Kidney tubule cell (primary cell): Measurements from ENCODE around the gene RANGRF.
"Not testable (repeated sequence)": the region's sequence is repeated elsewhere in the genome, so short reads cannot be mapped to it uniquely, and the experiment has no call there.

Source experiments
- DNase-seq: peaks from one replicate; pipeline ENCODE4 v3.0.0-alpha.2; 2018; ENCODE audit warnings: low spot score

RANGRF gene, protein sequence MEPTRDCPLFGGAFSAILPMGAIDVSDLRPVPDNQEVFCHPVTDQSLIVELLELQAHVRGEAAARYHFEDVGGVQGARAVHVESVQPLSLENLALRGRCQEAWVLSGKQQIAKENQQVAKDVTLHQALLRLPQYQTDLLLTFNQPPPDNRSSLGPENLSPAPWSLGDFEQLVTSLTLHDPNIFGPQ

DNA sequence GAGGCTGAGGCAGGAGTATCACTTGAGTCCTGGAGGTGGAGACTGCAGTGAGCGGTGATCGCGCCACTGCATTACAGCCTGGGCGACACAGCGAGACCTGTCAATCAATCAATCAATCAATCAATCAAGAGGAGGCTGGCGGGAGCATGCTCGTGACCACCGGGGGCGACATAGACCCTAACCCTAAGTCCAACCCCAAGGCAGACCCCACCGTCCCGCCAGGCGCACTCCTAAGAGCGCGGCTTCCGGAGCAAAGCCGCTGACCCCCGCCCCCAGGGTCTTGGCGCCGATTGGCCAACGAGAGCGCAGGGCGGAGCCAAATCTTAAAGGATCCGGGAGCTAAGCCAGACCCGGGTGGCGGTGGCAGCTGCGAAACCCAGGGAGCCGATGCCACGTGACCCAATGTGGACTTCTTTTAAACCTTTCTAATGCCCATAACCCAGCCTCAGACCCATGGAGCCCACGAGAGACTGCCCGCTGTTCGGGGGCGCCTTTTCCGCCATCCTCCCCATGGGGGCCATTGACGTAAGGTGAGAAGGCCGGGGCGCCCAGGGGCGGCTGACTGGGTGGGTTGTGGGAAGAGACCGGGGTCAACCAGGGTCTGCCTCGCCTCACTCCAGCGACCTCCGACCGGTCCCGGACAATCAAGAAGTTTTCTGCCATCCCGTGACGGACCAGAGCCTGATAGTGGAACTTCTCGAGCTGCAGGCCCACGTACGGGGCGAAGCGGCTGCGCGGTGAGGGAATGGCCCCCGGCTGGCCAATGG, at the start of gene RANGRF:
TSS of gene RANGRF (plus strand) at position 335 of the 767 bp plus-strand sequence. CDS start at position 454, 119 bp downstream.
- peak; percentile 80 for DNase-seq

DNA sequence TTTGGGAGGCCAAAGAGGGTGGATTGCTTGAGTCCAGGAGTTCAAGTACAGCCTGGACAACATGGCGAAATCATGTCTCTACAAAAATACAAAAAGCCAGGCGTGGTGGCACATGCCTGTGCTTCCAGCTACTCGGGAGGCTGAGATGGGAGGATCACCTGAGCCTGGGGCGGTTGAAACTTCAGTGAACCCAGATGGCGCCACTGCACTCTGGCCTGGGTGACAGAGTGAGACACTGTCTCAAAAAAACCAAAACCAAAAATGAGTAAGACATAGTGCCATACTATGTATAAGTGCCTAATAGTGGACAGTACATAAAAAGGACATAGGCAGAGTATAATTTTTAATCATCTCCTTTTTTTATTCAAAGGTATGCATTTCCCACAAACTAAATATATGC, 44.6 kb upstream of the RANGRF start:
- DNase-seq, result no peak

DNA sequence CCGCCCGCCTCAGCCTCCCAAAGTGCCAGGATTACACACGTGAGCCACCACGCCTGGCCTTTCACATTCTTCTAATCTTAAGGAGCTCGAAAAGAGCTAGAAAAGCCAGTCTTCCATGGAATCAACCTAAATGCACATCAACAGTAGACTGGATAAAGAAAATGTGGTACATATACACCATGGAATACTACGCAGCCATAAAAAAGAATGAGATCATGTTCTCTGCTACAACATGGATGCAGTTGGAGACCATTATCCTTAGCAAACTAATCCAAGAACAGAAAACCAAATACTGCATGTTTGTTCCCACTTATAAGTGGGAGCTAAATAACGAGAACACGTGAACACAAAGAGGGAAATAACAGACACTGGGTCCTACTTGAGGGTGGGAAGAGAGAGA, 43.7 kb upstream of the RANGRF start:
- no peak for DNase-seq

DNA sequence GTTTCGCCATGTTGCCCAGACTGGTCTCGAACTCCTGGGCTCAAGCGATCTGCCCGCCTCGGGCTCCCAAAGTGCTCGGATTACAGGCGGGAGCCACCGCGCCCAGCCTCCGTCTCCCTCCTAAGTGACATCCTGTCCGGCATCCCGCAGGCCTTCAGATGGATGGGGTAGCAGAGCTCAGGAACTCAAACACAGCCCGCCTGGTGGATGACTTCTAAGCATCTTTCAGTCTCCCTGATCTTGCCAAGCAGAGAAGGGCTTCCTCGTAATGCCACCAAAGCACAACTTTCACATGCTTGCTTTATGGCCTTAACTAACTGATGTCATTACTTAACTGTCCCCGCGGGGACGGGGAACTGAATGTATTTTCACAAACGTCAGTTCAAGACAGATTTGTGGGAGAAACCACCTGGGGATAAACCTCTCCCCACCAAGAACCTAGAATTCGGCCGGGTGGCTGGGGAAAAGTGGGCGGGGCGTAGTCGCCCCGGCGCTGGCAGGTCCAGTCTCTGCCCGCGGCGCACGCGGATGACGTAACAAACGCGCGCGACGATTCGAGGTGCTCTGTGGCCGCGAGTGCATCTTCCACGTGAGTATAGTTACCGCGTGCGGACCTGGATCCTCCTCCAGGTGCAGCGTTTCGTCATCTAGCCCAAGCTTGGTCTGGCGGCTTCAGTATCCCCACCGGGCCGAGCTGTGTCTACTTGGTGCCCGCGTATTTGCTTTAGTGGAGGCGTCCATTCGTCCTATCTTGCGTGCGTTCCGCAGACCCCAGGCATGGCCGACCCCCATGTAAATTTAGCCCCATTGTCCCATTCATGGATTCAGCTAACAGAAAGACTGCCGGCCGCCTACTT, 39.5 kb upstream of the RANGRF start, which contains the start of gene PFAS:
TSS of gene PFAS (plus strand) at position 539 of the 857 bp plus-strand sequence. CDS start 4,649 bp downstream, outside the sequence.
- DNase-seq, result peak; percentile 93

DNA sequence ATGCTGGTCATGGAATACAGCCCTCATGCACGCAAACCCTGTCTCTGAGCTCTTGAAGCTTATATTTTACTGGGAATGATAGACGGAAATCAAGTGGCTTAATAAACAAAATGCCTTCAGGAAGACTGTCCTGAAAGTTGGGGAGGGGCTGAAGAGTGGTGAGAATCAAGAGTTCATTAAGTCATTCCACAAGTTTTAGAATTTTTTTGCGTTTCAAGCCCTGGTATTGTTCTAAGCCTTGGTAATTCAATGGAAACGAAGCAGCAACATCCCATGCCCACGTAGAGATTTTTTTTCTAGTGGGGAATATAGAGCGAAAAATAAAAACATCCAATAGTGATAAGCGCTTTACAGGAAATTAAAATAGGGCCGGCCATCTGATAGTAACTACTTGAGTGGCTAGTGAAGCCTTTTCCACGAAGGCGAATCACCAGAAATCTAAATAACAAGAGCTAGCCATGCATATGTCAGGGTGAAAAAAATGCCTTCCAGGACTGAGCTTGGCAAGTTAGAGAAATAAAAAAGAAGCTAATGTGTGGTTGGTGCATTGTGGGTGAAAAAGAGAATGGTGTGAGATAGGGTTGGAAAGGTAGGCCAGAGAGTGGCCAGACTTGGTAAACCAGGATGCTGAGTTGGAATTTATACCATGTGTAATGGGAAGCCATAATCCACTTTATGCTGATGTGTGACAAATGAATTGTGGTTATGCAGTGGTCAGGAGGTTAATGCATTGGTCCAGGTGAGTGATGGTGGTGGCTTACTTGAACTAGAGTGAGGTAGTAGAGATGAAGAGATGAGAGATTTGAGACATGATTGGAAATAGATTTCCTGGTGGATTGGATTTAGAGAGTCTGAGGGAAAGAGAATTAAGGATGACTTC, 38.6 kb upstream of the RANGRF start:
- peak; percentile 36 for DNase-seq

DNA sequence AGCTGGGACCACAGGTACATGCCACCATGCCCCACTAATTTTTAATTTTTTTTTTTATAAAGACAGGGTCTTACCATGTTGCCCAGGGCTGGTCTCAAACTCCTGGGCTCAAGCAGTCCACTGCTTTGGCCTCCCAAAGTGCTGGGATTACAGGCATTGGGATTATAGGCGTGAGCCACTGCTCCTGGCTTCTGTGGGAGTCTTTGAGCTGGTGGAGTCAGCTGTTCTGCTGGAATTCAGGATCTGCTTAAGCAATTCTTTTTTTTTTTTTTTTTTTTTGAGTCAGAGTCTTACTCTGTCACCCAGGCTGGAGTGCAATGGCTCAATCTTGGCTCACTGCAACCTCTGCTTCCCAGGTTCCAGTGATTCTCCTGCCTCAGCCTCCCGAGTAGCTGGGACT, 37.1 kb upstream of the RANGRF start:
- not testable (repeated sequence) for DNase-seq

DNA sequence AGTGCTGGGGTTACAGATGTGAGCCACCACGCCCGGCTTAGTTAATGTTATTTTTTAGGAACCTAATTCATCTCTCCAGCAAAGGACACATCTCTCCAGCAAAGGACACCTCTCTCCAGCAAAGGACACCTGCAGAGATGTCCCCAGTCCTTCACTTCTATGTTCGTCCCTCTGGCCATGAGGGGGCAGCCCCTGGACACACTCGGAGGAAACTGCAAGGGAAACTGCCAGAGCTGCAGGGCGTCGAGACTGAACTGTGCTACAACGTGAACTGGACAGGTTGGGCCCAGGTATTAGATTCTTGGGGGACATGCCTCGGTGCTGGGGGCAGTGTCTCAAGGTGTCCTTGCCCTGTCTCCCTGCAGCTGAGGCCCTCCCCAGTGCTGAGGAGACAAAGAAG, 34.7 kb upstream of the RANGRF start:
- DNase-seq, result peak; percentile 37

DNA sequence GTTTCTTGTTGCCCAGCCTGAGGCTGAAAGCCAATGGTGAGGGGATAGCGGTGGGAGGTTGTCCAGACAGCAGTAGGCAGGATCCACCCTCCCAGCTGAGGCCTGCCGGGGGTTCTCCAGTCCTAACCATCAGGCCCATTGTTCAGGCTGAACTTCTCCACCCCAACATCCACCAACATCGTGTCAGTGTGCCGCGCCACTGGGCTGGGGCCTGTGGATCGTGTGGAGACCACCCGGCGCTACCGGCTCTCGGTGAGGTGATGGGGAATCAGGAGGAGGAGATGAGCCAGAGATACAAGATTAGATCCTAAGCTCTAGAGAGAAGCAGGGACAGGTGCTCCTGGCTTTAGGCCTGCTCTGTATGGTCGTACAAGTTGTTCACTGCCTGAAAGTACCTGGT, 33.6 kb upstream of the RANGRF start:
- DNase-seq, result no peak

DNA sequence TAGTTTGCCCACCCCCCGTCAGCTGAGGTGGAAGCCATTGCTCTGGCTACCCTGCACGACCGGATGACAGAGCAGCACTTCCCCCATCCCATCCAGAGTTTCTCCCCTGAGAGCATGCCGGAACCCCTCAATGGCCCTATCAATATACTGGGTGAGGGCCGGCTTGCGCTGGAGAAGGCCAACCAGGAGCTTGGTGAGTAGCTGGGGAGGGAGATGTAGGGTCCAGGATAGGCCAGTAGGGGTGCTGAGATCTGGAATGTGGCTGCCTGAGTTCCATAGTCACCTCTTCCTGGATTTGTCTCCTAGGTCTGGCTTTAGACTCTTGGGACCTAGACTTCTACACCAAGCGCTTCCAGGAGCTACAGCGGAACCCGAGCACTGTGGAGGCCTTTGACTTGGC, 33.0 kb upstream of the RANGRF start:
- DNase-seq, result no peak

DNA sequence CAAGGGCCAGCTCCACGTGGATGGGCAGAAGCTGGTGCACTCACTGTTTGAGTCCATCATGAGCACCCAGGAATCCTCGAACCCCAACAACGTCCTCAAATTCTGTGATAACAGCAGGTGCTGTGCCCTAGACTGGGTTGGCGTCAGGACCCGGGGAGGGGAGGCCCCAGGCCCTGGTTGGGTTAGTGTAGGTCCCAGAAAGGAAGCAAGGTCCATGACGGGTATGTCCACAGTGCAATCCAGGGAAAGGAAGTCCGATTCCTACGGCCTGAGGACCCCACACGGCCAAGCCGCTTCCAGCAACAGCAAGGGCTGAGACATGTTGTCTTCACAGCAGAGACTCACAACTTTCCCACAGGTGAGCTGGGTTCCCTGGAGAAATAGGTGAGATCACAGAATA, 32.2 kb upstream of the RANGRF start:
- no peak for DNase-seq

DNA sequence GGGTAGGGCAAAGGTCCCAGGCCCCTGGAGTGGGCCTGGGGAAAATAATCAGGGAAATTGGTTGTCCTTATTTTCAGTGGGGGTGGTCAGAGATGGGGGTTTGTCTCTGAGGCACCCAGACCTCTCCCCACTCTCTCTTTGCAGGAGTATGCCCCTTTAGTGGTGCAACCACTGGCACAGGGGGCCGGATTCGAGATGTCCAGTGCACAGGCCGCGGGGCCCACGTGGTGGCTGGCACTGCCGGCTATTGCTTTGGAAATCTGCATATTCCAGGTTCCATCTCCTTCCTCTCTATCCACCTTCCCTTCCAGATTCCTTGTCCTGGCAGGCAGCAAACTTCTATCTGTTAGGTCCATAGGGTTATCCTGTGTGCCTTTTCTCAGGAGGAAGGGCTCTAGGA, 31.8 kb upstream of the RANGRF start:
- DNase-seq, result no peak

DNA sequence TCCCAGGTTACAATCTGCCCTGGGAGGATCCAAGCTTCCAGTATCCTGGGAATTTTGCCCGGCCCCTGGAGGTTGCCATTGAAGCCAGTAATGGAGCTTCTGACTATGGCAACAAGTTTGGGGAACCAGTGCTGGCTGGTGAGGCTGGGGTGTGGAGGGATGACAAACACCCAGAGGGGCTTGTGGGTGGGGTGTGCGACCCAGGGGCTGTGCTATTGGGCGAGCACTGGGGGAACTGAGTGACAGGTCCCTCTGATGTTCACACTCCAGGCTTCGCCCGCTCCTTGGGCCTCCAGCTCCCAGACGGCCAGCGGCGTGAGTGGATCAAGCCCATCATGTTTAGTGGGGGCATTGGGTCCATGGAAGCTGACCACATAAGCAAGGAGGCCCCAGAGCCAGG, 30.7 kb upstream of the RANGRF start:
- DNase-seq, result no peak

DNA sequence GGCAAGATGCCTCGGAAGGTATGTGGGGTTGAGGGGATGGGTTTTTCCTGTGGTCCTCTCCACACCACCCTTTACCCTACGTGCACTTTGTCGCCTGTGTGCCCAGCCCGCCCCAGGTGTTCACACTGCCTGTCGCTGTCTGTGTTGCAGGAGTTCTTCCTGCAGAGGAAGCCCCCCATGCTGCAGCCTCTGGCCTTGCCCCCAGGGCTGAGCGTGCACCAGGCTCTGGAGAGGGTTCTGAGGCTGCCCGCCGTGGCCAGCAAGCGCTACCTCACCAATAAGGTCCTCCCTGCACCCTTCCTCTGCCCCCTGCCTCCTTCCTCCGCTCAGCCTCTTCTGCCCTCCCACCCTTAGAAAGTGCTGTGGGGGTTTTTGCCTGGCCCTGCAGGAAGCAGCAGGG, 24.1 kb upstream of the RANGRF start:
- no peak for DNase-seq

DNA sequence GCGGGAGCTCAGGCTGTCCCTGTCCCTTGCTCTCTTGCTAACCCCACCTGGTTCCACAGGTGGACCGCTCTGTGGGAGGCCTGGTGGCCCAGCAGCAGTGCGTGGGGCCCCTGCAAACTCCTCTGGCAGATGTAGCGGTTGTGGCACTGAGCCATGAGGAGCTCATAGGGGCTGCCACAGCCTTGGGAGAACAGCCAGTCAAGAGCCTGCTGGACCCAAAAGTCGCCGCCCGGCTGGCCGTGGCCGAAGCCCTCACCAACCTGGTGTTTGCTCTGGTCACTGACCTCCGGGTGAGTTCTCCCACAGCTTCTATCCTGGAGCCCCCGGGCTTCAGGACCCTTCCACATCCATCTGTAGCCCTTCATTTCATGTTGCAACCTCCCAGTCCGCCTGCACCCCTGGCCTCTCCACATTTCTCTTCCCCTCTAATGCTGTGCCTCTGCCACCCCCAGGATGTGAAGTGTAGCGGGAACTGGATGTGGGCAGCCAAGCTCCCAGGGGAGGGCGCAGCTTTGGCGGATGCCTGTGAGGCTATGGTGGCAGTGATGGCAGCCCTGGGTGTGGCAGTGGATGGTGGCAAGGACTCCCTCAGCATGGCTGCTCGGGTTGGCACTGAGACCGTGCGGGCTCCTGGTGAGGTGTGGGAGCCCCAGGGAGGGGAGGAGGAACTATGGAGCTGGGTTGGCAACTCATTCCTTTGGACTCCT, 23.5 kb upstream of the RANGRF start:
- DNase-seq, result no peak

DNA sequence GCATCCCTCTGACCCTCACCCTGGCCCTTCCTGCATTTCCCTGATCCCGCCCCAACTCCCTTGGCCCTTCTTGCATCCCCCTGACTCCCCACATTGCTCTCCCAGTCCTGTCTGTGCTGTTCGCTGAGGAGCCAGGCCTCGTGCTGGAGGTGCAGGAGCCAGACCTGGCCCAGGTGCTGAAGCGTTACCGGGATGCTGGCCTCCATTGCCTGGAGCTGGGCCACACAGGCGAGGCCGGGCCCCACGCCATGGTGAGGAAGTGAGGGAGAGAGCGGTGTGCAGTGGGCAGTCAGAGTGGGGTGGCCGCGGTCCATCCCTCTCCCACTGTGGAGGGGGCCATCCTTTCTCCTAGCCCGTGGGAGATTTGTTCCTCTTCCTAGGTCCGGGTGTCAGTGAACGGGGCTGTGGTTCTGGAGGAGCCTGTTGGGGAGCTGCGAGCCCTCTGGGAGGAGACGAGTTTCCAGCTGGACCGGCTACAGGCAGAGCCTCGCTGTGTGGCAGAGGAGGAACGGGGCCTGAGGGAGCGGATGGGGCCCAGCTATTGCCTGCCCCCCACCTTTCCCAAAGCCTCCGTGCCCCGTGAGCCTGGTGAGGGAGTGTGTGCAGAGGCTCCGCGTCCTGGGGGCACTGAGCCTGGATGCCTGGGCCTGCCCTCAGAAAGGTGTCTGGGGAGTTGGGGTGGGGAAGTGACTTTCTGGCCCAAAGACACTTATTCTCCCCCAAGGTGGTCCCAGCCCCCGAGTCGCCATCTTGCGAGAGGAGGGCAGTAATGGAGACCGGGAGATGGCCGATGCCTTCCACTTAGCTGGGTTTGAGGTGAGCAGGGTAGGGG, 21.6 kb upstream of the RANGRF start:
- DNase-seq, result no peak

DNA sequence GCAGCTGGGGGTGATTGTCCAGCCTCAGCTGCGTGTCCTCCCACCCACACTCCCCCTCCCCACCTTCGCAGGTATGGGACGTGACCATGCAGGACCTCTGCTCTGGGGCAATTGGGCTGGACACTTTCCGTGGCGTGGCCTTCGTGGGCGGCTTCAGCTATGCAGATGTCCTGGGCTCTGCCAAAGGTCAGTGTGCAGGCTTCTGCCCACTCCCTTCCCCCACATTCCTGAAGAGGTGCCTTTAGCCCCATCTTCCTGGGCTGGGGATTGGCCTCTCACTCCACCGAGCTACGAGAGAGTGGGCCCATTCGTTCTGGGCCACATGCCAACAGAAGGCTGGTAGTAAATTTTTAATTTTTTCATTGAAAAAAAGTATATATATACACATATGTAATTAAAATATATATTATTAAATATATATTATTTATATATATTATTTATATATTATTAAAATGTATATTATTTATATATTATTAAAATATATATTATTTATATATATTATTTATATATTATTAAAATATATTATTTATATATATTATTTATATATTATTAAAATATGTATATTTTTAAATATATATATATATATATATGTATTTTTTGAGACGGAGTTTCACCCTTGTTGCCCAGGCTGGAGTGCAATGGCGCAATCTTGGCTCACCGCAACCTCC, 20.9 kb upstream of the RANGRF start:
- no peak for DNase-seq

DNA sequence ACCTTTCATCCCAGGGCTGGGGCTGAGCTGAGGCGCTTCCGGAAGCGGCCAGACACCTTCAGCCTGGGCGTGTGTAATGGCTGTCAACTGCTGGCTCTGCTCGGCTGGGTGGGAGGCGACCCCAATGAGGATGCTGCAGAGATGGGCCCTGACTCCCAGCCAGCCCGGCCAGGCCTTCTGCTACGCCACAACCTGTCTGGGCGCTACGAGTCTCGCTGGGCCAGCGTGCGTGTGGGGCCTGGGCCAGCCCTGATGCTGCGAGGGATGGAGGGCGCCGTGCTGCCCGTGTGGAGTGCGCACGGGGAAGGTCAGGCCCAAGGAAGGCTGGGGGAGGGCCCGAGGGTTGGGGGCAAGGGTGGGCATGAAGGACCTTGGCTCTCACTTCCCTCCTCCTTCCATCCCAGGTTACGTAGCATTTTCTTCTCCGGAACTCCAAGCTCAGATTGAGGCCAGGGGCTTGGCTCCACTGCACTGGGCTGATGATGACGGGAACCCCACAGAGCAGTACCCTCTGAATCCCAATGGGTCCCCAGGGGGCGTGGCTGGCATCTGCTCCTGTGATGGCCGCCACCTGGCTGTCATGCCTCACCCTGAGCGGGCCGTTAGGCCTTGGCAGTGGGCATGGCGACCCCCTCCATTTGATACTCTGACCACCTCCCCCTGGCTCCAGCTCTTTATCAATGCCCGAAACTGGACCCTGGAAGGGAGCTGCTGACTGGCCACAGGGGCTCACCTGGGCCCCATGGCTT, 19.7 kb upstream of the RANGRF start:
- no peak for DNase-seq

DNA sequence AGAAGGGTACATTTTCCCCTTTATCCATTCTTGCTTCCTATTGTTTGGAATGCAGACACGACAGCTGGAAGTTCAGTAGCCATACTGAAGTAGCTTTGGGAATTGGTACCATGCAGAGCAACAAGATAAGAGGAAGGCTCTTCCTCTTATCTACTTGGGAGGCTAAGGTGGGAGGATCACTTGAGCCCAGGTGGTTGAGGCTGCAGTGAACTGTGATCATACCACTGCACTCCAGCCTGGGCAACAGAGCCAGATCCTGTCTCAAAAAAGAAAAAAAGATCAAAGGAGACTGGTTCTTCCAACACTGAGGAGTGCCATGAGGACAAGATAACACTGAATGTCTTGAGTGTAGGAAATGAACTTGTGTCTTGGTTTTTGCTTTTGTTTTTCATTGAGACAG, 16.0 kb upstream of the RANGRF start:
- DNase-seq, result no peak

DNA sequence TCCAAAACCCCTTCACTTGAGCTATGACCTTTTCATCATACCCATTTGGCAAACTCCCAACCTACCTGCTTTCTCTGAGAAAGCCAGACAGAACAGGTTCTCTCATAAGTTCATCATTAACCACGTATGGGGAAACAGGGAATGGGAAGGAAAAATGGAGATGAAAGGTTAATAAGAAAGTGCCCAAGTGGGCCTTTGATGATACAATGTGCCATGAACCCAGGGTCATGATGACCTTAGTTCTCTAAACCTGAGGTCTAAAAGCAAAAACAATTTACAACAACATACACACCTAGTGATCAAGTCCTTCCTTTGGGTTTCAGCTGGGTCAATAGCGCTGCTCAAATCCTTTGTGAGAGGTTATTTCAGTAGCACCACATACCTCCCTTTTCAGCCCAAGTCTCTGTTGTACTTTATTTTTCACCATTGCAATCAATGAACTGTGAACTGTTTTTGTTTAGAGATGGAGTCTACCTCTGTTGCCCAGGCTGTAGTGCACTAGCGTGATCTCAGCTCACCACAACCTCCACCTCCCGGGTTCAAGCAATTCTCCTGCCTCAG, 14.5 kb upstream of the RANGRF start:
- DNase-seq, result peak; percentile 73
